ENCODE measurements around the gene VWA5B1.

- no peak for TF ChIP-seq RUNX3 (IDR thresholded peaks at IDR 0.05; ENCODE audit: low read length)
- no peak for TF ChIP-seq ATF2 (IDR thresholded peaks at IDR 0.05; ENCODE audit: low read length)
- no peak for TF ChIP-seq SUZ12 (IDR thresholded peaks at IDR 0.05; ENCODE audit: unreplicated experiment)
- TF ChIP-seq CTCF (IDR thresholded peaks at IDR 0.05 in 2 of 3, conservative IDR thresholded peaks at IDR 0.05 in 1 of 3; ENCODE audit: control insufficient read depth in 2 of 3, extremely low read depth in 1 of 3, insufficient read depth in 1 of 3, low read depth in 3 of 3, low read length in 3 of 3) = no peak
- TF ChIP-seq POLR2A (IDR thresholded peaks at IDR 0.05; ENCODE audit: low read depth, low read length) = no peak
- TF ChIP-seq ZNF274 (IDR thresholded peaks at IDR 0.05; ENCODE audit: insufficient read depth, insufficient read length) = no peak
- no peak for TF ChIP-seq ATF3 (IDR thresholded peaks at IDR 0.05; ENCODE audit: borderline replicate concordance, extremely low read depth, low read depth, low read length)
- TF ChIP-seq KDM1A (IDR thresholded peaks at IDR 0.05; ENCODE audit: borderline replicate concordance) = no peak
- TF ChIP-seq, protein P1, sequence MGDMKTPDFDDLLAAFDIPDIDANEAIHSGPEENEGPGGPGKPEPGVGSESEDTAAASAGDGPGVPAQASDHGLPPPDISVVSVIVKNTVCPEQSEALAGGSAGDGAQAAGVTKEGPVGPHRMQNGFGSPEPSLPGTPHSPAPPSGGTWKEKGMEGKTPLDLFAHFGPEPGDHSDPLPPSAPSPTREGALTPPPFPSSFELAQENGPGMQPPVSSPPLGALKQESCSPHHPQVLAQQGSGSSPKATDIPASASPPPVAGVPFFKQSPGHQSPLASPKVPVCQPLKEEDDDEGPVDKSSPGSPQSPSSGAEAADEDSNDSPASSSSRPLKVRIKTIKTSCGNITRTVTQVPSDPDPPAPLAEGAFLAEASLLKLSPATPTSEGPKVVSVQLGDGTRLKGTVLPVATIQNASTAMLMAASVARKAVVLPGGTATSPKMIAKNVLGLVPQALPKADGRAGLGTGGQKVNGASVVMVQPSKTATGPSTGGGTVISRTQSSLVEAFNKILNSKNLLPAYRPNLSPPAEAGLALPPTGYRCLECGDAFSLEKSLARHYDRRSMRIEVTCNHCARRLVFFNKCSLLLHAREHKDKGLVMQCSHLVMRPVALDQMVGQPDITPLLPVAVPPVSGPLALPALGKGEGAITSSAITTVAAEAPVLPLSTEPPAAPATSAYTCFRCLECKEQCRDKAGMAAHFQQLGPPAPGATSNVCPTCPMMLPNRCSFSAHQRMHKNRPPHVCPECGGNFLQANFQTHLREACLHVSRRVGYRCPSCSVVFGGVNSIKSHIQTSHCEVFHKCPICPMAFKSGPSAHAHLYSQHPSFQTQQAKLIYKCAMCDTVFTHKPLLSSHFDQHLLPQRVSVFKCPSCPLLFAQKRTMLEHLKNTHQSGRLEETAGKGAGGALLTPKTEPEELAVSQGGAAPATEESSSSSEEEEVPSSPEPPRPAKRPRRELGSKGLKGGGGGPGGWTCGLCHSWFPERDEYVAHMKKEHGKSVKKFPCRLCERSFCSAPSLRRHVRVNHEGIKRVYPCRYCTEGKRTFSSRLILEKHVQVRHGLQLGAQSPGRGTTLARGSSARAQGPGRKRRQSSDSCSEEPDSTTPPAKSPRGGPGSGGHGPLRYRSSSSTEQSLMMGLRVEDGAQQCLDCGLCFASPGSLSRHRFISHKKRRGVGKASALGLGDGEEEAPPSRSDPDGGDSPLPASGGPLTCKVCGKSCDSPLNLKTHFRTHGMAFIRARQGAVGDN (IDR thresholded peaks at IDR 0.05) = no peak
- no peak for TF ChIP-seq HDAC6 (IDR thresholded peaks at IDR 0.05; ENCODE audit: unreplicated experiment)
- no peak for TF ChIP-seq SP1 (IDR thresholded peaks at IDR 0.05; ENCODE audit: low read depth, low read length)
Measured at GRCh38 chr1:20401405-20402010, 110.8 kb downstream of the VWA5B1 start.
